Choroid plexus epithelial cell (primary cell): Measurements from ENCODE around the gene CTNNA3.

Experiments used
- DNase-seq: peaks from one replicate; pipeline ENCODE4 v3.0.0-alpha.2; 2010; ENCODE audit warnings: low read depth
- H3K4me3 ChIP-seq: 2 replicates; pipeline ENCODE4 v1.5.1; 2011; ENCODE audit warnings: low read depth, mild to moderate bottlenecking, control low read depth, low read length, moderate library complexity
- TF ChIP-seq, protein P1 (sequence below): conservative IDR thresholded peaks from 2 replicates; pipeline ENCODE4 v1.5.1; 2011; ENCODE audit warnings: low read depth, mild to moderate bottlenecking, control low read depth, inconsistent platforms, low read length, moderate library complexity

Gene CTNNA3

DNA sequence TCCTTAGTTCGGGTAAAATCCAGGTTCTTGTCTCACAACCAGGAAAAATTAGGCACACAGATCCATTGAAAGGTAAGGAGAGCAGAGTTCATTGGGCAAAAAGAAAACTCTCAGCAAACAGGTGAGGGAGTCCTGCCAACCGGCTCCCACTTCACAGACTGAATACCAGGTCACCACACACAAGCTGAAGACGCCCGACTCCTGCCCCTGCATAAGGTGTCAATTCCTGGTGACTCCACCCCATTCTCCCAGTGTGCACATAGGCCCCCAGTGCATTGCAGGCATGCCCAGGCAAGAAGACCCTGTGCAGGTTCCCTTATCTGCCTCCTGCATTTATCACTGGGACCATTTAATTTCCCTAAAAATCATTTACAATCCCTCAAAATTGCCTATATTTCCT is 415.6 kb downstream of the CTNNA3 start:
- DNase-seq: no peak
- TF ChIP-seq, protein P1, sequence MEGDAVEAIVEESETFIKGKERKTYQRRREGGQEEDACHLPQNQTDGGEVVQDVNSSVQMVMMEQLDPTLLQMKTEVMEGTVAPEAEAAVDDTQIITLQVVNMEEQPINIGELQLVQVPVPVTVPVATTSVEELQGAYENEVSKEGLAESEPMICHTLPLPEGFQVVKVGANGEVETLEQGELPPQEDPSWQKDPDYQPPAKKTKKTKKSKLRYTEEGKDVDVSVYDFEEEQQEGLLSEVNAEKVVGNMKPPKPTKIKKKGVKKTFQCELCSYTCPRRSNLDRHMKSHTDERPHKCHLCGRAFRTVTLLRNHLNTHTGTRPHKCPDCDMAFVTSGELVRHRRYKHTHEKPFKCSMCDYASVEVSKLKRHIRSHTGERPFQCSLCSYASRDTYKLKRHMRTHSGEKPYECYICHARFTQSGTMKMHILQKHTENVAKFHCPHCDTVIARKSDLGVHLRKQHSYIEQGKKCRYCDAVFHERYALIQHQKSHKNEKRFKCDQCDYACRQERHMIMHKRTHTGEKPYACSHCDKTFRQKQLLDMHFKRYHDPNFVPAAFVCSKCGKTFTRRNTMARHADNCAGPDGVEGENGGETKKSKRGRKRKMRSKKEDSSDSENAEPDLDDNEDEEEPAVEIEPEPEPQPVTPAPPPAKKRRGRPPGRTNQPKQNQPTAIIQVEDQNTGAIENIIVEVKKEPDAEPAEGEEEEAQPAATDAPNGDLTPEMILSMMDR: no peak
- H3K4me3 ChIP-seq: no peak overlapping the region

DNA sequence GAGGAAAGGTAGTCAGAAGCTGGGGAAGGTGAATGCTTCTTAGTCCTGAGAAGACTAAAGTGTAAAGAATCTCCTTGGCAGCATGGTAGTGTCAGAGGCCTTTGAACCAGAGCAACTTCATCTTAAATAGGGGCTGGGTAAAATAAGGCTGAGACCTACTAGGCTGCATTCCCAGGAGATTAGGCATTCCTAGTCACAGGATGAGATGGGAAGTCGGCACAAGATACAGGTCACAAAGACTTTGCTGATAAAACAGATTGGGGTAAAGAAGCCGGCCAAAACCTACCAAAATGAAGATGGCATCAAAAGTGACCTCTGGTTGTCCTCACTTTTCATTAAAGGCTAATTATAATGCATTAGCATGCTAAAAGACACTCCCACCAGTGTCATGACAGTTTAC is 418.6 kb downstream of the CTNNA3 start:
- TF ChIP-seq, protein P1: no peak
- no peak for DNase-seq
- no peak overlapping the region for H3K4me3 ChIP-seq

DNA sequence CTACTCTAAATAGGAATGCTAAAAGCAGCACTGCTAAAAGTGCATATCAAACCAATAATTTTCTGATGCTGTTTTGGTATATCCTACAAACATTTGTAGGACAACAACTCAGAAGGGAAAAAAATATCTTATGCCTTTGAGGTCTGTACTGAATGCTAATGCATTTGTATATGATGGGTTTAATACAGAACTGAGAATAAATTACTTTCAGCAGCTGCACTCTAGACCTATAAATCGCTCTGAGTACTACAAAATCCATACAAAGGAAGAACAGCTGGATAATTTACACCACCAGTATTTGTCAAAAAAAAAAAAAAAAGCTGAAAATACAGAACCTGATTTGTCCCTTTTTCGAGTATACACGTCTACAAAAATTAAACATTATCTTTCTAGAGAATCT is 426.2 kb downstream of the CTNNA3 start:
- no peak overlapping the region for H3K4me3 ChIP-seq
- TF ChIP-seq, protein P1: no peak
- no peak for DNase-seq

DNA sequence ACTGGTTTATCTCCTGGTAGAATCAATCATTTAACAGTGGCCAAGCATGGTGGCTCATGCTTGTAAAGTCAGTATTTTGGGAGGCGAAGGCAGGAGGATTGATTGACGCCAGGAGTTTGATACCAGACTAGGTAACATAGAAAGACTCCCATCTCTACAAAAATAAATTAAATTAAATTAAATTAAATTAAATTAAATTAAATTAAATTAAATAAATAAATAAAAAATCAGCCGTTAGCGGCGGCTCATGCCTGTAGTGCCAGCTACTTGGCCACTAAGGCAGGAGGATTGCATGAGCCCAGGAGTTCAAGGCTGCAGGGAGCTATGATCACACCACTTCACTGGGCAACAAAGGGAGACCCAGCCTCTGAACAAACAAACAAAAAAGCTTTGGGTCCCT is 427.8 kb downstream of the CTNNA3 start:
- H3K4me3 ChIP-seq: no peak overlapping the region
- no peak for DNase-seq
- TF ChIP-seq, protein P1: no peak

DNA sequence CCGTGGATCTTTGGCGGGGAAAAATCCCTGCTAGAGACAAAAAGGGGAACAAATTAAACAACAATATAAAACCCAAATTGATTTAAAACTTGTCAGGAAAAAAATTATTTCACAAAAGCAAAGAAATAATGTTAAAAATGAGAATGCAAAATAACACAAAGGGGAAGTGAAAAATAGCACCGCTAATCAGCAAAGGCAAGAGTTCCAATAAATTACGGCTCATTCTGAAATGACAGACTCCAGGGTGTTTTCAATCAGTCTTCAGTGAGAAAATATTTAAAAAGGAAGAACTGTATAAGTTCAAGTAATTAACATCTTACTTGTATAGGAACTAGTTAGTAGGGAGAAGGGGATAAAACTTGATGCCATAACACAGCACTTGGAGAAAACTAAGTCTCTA is 433.3 kb downstream of the CTNNA3 start:
- TF ChIP-seq, protein P1: no peak
- H3K4me3 ChIP-seq: no peak overlapping the region
- no peak for DNase-seq

DNA sequence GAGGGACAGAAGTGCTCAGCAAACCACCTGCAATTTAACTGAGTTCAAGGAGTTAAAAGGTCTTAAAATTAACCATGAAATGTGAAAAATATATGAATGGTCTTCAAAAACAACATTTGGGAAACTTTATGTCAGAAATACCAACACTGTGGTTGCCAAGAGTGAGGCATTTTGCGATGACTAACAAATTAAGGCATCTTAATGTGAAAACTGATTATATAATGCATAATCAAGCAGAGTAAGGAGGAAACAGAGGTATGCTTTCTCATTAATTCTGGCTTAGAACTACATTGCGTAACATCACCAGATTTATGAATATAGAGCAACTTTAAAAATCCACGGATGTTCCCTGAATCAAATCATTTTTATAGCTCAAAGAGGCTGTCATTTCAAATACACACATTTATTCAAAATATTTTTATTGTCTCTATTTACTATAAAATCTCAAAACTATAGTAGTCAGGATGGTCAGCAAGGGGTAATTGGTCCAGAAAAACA is 434.6 kb downstream of the CTNNA3 start:
- no peak for DNase-seq
- no peak overlapping the region for H3K4me3 ChIP-seq
- TF ChIP-seq, protein P1: no peak

DNA sequence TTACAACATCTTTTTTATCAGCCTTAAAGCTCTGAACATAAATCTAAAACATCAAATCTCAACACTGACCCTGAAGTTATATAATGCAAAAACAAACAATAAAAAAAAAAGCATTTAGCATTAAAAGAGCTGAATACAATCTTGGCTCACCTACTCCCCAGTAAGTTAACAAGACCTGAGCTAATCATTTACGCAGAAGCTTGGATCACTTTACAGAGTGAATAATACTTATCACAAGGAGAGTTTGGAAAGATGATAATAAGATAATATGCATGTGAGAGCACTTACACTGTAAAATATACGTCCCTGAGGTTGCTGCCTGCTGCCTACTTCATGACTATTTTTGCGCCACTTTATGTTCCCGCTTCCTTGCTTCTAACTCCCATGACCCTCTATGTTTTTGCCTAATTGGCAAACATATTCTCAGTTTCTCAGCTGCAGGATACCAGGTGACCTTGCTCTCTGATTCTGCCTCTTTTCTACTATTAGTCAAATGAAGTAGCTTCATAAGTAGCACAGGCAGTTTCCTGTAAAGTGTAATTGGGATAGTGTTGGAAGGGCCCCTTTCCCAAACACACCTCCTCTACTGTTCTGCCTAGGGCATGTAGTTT is 436.6 kb downstream of the CTNNA3 start:
- H3K4me3 ChIP-seq: no peak overlapping the region
- DNase-seq: no peak
- TF ChIP-seq, protein P1: no peak
